Measurements from ENCODE around the gene STUB1. TPM values are rescaled to one million over a fixed set of nuclear protein-coding genes. Genes with fewer than 3 reads are reported as not detected.

The STUB1 gene
- total RNA-seq, 1 experiment from 2014 or later = 111 TPM

- Histone ChIP-seq H3K9ac (ENCODE audit: low read length) (no peak overlapping the region), H3K4me3 (replicated peaks in 1 of 2; ENCODE audit: low read depth in 1 of 2, low read length in 2 of 2) (no peak overlapping the region), H3K79me2 (ENCODE audit: insufficient read depth, low read length) (no peaks in the 10 kb centered on the region), H3K36me3 (ENCODE audit: control insufficient read depth in 1 of 2, insufficient read depth in 2 of 2, low read length in 2 of 2) (no peaks in the 10 kb centered on the region), H3K4me2 (ENCODE audit: low read length) (peak overlapping the region; percentile 21; the same call in 1 of the 2 replicates), H3K27me3 (ENCODE audit: insufficient read depth, low read length) (no peaks in the 10 kb centered on the region), H3K27ac (ENCODE audit: low read depth, low read length) (peak overlapping the region; percentile 64; the same call in 1 of the 2 replicates), H3K9me2 (ENCODE audit: insufficient read depth) (no peaks in the 10 kb centered on the region), H2AFZ (ENCODE audit: low read depth, low read length, poor library complexity, severe bottlenecking) (no peak overlapping the region), H3K4me1 (ENCODE audit: control insufficient read depth in 1 of 2, insufficient read depth in 2 of 2, low read length in 2 of 2) (peaks cover 3 to 9% of the 10 kb centered on the region in 2 experiments; a peak in 2 of 4 replicates), H4K20me1 (ENCODE audit: insufficient read depth) (no peaks in the 10 kb centered on the region), H3K9me3 (ENCODE audit: control insufficient read depth in 1 of 2, insufficient read depth in 1 of 2, low read depth in 1 of 2, low read length in 2 of 2) (no peaks in the 10 kb centered on the region)
- ChIA-PET POLR2A (interaction anchor here (1.9 kb wide), 1 partner anchor 9 kb away, joined by 4 read pairs; no protein-coding TSS in a partner anchor), RAD21 (ENCODE audit: low non-redundant PET in 1 of 2, low total read pairs in 2 of 2, uncharacterized antibody in 2 of 2, unreplicated experiment in 2 of 2) (no interaction called here), CTCF (interaction anchor here (1.0 to 2.6 kb wide), 3 partner anchors 12 to 81 kb away, joined by 3 to 13 read pairs (median 3); partner anchors contain the start of genes METTL26 and WDR90)
- no peak for ATAC-seq
- no peak for TF ChIP-seq POLR2A (IDR thresholded peaks at IDR 0.05; ENCODE audit: borderline replicate concordance, extremely low read depth, insufficient read depth, insufficient read length)
- TF ChIP-seq SRF (IDR thresholded peaks at IDR 0.05; ENCODE audit: low read depth) = no peak
- no peak for TF ChIP-seq CEBPB (IDR thresholded peaks at IDR 0.05; ENCODE audit: low read depth)
- no peak for TF ChIP-seq TCF7L2 (IDR thresholded peaks at IDR 0.05; ENCODE audit: borderline replicate concordance, extremely low read depth, insufficient read depth, insufficient read length)
- TF ChIP-seq CTCF (IDR thresholded peaks at IDR 0.05 in 2 of 3, conservative IDR thresholded peaks at IDR 0.05 in 1 of 3; ENCODE audit: borderline replicate concordance in 1 of 3, insufficient read depth in 1 of 3, low read depth in 2 of 3, low read length in 2 of 3) = no peak
- no peak for TF ChIP-seq ATF3 (IDR thresholded peaks at IDR 0.05)
- TF ChIP-seq CBX3 (IDR thresholded peaks at IDR 0.05; ENCODE audit: low read depth) = no peak
- TF ChIP-seq, protein P1, sequence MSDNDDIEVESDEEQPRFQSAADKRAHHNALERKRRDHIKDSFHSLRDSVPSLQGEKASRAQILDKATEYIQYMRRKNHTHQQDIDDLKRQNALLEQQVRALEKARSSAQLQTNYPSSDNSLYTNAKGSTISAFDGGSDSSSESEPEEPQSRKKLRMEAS (IDR thresholded peaks at IDR 0.05) = no peak
- no peak for TF ChIP-seq POLR2AphosphoS5 (IDR thresholded peaks at IDR 0.05; ENCODE audit: low read depth, low read length)
- no peak for TF ChIP-seq RAD21 (IDR thresholded peaks at IDR 0.05; ENCODE audit: low read depth)
- TF ChIP-seq ZFX (IDR thresholded peaks at IDR 0.05) = no peak
- intact Hi-C loops (cut with micrococcal nuclease) = loop anchor here (2.0 kb wide), 1 partner anchor 81 kb away; no protein-coding TSS in a partner anchor
- no TSS peak for BruUV-seq (replicated peaks)
- no peak for DNase-seq (ENCODE audit: low read depth, low spot score)
These were observed 20.1 kb upstream of the STUB1 start for GRCh38 chr16:660132-660458.
